Right lobe of liver (tissue), 6 donors: ENCODE results near the gene POLR2L. TPM values are rescaled to one million over a fixed set of nuclear protein-coding genes. Genes with fewer than 3 reads are reported as not detected.

Source experiments
- ATAC-seq, 4 donors: fragments of 200-7000 bp; cut with Tn5 transposase; one replicate each; pipeline ENCODE4 v1.9.1; 2020; ENCODE audit warnings: mild to moderate bottlenecking in 4 of 4, moderate library complexity in 4 of 4
- DNase-seq, 3 donors: peaks; one replicate each; pipeline ENCODE4 v3.0.0-alpha.2; 2020
- H3K27ac ChIP-seq, 3 donors: fragments of 200-600 bp; one replicate each; pipeline ENCODE4 v1.8.0; 2022
- H3K27me3 ChIP-seq, 2 donors: fragments of 200-600 bp; one replicate each; pipeline ENCODE4 v1.8.0; 2022
- H3K36me3 ChIP-seq, 4 donors: fragments of 200-600 bp; sonication (generic) in 1 of 4; one replicate each; pipeline versions ENCODE4 v1.5.1 to v1.8.0; 2017 to 2022; ENCODE audit warnings: control low read depth in 1 of 4
- H3K4me1 ChIP-seq, 4 donors: fragments of 200-600 bp; sonication (generic) in 1 of 4; one replicate each; pipeline versions ENCODE4 v1.5.1 to v1.8.0; 2017 to 2022; ENCODE audit warnings: control low read depth in 1 of 4
- H3K4me3 ChIP-seq, 3 donors: fragments of 200-600 bp; one replicate each; pipeline ENCODE4 v1.8.0; 2022
- H3K9me3 ChIP-seq, 4 donors: fragments of 200-600 bp; sonication (generic) in 1 of 4; one replicate each; pipeline versions ENCODE4 v1.5.1 to v1.8.0; 2017 to 2022; ENCODE audit warnings: control low read depth in 1 of 4
- POLR2A ChIP-seq: fragments of 450-650 bp; IDR thresholded peaks from one replicate; pipeline ENCODE4 v1.6.1; 2017; ENCODE audit warnings: antibody characterized with exemption, mild to moderate bottlenecking
- WGBS: methylation state at CpG from one replicate; pipeline ENCODE4 v1.1.6; 2018; ENCODE audit warnings: low coverage, low lambda C conversion rate; ENCODE audit not compliant: insufficient coverage; ENCODE audit errors: missing lambda C conversion rate; 5-methylcytosine and 5-hydroxymethylcytosine counted together
- intact Hi-C, 2 donors: fragments of 100-400 bp; cut with DNase I; formaldehyde crosslinking; loops; one replicate each; pipeline versions ENCODE4 v1.11.2 to v1.14.1; 2022
- total RNA-seq, 6 experiments: library from RNA; depleted of rRNA in 2 of 6; stranded (reverse); fragments of >200 nt in 2 of 6; fragmentation: NEBNext Ultra II Directional in 3 of 6; extraction: Animal tissue kit (Norgen Biotek cat#: 25700) in 3 of 6; gene quantifications; one replicate each; pipeline versions ENCODE4 v1.1.0 to v1.2.4, GENCODE V29; 2016 to 2023
- TF ChIP-seq, protein P1 (sequence below), 4 donors: fragments of 200-600 bp in 3 of 4; fragments of 450-650 bp in 1 of 4; IDR thresholded peaks; one replicate each; pipeline versions ENCODE4 v1.5.1 to v1.8.0; 2016 to 2022; ENCODE audit warnings: antibody characterized with exemption in 4 of 4, mild to moderate bottlenecking in 2 of 4
- donor health status: DM: no; HTN: yes; CAD: no.
- donor health status: DM: no; HTN: no; CAD: no.
- donor health status: DM: no; HTN: no; CAD: no.
- donor health status: DM: no; HTN: yes; CAD: no.
- donor health status: DM: no; HTN: yes; CAD: no.

Gene POLR2L
- total RNA-seq, 6 experiments from 2014 or later: 34.5 to 88.1 (median 72.9) TPM

DNA sequence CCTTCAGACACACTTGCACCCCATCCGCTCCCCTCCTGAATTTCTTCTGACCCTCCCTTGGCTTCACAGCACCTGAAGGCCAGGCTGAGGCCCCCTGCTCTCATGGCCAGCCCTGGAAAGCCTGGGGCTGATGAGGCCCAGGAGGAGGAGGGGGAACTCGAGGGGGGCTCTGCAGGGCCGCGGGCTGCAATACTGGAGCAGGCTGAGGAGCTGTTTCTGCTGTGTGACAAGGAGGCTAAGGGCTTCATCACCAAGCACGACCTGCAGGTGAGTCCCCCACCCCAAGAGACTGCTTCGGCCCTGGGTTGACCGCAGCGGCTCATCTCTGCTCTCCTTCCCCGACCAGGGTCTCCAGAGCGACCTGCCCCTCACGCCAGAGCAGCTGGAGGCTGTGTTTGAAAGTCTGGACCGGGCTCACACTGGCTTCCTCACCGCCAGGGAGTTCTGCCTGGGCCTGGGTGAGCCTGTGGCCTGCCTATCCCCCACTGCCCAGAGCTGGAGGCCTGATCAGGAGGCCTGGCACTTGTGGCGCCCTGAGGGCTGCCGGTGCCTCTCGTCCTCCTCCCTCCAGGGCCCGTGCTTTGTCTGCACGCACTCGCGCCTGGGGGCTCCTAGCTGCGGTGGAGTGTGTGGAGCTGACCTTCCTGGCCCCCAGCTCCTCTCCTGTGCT, 13.7 kb downstream of the POLR2L start:
- WGBS: 50% methylated on average over 2 of the region's 21 CpGs
- Histone ChIP-seq H3K36me3 (peaks cover 0 to 14% (median 7%) of the 10 kb centered on the region in 4 donors), H3K4me1 (peaks cover 0 to 74% (median 31%) of the 10 kb centered on the region in 4 donors), H3K27ac (peak overlapping the region in 1 of 3 donors; percentile 30), H3K27me3 (no peaks in the 10 kb centered on the region), H3K4me3 (no peak overlapping the region), H3K9me3 (no peaks in the 10 kb centered on the region)
- DNase-seq (peak in 1 of 3 donors; percentile 67), ATAC-seq (no peak)
- TF ChIP-seq, protein P1, sequence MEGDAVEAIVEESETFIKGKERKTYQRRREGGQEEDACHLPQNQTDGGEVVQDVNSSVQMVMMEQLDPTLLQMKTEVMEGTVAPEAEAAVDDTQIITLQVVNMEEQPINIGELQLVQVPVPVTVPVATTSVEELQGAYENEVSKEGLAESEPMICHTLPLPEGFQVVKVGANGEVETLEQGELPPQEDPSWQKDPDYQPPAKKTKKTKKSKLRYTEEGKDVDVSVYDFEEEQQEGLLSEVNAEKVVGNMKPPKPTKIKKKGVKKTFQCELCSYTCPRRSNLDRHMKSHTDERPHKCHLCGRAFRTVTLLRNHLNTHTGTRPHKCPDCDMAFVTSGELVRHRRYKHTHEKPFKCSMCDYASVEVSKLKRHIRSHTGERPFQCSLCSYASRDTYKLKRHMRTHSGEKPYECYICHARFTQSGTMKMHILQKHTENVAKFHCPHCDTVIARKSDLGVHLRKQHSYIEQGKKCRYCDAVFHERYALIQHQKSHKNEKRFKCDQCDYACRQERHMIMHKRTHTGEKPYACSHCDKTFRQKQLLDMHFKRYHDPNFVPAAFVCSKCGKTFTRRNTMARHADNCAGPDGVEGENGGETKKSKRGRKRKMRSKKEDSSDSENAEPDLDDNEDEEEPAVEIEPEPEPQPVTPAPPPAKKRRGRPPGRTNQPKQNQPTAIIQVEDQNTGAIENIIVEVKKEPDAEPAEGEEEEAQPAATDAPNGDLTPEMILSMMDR (IDR thresholded peaks at IDR 0.05): no peak
- TF ChIP-seq POLR2A: no peak
- intact Hi-C loops: no loop called here

DNA sequence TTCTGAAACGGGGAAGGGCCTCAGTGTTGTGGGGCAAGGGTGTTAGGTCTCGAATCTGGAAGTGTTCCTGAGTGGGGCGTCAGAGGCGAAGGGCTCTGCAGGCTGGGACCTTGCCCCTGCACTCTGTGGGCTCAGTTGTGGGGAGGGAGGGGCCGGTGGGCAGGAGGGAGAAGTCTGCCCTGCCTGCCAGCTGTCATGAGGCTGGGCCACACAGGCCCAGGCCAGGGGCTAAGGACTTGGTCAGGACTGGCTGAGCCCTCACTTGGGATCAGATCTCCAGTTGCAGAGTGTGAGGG, 14.5 kb downstream of the POLR2L start, which contains the start of gene CRACR2B:
Gene CRACR2B, plus strand, starts transcription at position 23 of the 296 bp plus-strand sequence. CDS start 689 bp downstream, outside the sequence.
- peak within 1 kb of the TSS; percentile 20 to 48 (median 25) for H3K4me3 ChIP-seq
- H3K36me3 ChIP-seq: peaks cover 0 to 17% (median 7%) of the 10 kb centered on the region in 4 donors
- 58% methylated on average over 4 of the region's 5 CpGs for WGBS
- peaks cover 0 to 69% (median 32%) of the 10 kb centered on the region in 4 donors for H3K4me1 ChIP-seq
- H3K27ac ChIP-seq: peak within 1 kb of the TSS in 2 of 3 donors; percentile 28 to 33
- TF ChIP-seq, protein P1 (IDR thresholded peaks at IDR 0.05): no peak
- no peak for TF ChIP-seq POLR2A
- ATAC-seq: no peak
- H3K9me3 ChIP-seq: no peaks in the 10 kb centered on the region
- intact Hi-C loops: no loop called here
- H3K27me3 ChIP-seq: no peaks in the 10 kb centered on the region
- DNase-seq: no peak

GRCh38 chr11:827146-827896, 15.0 kb downstream of the POLR2L start:
- DNase-seq (no peak), ATAC-seq (peak in 1 of 4 donors; percentile 4)
- Histone ChIP-seq H3K9me3 (no peaks in the 10 kb centered on the region), H3K4me1 (peaks cover 0 to 67% (median 34%) of the 10 kb centered on the region in 4 donors), H3K27ac (peak overlapping the region in 2 of 3 donors; percentile 28 to 33), H3K4me3 (peak overlapping the region; percentile 20 to 48 (median 25)), H3K36me3 (peaks cover 0 to 22% (median 7%) of the 10 kb centered on the region in 4 donors), H3K27me3 (no peaks in the 10 kb centered on the region)
- WGBS: 20% methylated on average over 12 of the region's 66 CpGs
- intact Hi-C loops: no loop called here
- no peak for TF ChIP-seq POLR2A
- TF ChIP-seq, protein P1 (IDR thresholded peaks at IDR 0.05): no peak

DNA sequence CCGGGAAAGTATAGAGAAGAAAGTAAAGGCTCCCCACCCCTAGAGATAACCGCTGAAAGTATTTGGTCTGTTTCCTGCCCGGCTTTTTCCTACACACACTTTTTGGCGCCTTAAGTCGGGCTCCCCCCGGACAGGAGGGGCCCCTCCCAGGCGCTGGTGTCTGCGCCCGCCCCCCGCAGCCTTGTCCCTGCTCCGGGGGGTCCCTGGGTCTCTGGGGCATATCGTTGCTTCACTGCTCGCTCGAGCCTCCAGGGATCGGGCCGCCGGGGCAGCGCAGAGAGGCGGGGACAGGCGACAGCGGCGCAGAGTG, 15.5 kb downstream of the POLR2L start:
- no peaks in the 10 kb centered on the region for H3K27me3 ChIP-seq
- H3K9me3 ChIP-seq: no peaks in the 10 kb centered on the region
- ATAC-seq (no peak), DNase-seq (no peak)
- WGBS: 8% methylated on average over 6 of the region's 22 CpGs
- H3K27ac ChIP-seq: peak overlapping the region in 2 of 3 donors; percentile 28 to 33
- intact Hi-C loops: no loop called here
- peaks cover 0 to 71% (median 35%) of the 10 kb centered on the region in 4 donors for H3K4me1 ChIP-seq
- peaks cover 0 to 24% (median 7%) of the 10 kb centered on the region in 4 donors for H3K36me3 ChIP-seq
- TF ChIP-seq POLR2A: no peak
- TF ChIP-seq, protein P1 (IDR thresholded peaks at IDR 0.05): no peak
- peak overlapping the region; percentile 20 to 48 (median 25) for H3K4me3 ChIP-seq
